HEK293 (cell line): Measurements from ENCODE around the gene PHYHD1.

ENCODE experiments used
- HOXC10 ChIP-seq: sonication (generic); formaldehyde crosslinking; IDR thresholded peaks from 2 replicates; pipeline ENCODE4 v1.8.1; 2023; ENCODE audit warnings: mild to moderate bottlenecking, missing genetic modification reagents
- KLF1 ChIP-seq: fragments of 450-650 bp; formaldehyde crosslinking; IDR thresholded peaks from 2 replicates; pipeline ENCODE4 v1.5.1; 2016; ENCODE audit warnings: missing biosample characterization, missing genetic modification characterization
- ZBTB1 ChIP-seq: fragments of 450-650 bp; formaldehyde crosslinking; IDR thresholded peaks from 2 replicates; pipeline ENCODE4 v1.5.1; 2016; ENCODE audit warnings: missing biosample characterization, missing genetic modification characterization
- ZBTB48 ChIP-seq: fragments of 450-650 bp; formaldehyde crosslinking; IDR thresholded peaks from 2 replicates; pipeline ENCODE4 v1.5.1; 2016; ENCODE audit warnings: missing biosample characterization, missing genetic modification characterization
- ZBTB49 ChIP-seq: fragments of 450-650 bp; formaldehyde crosslinking; IDR thresholded peaks from 2 replicates; pipeline ENCODE4 v1.5.1; 2016; ENCODE audit warnings: missing biosample characterization, missing genetic modification characterization, low read depth
- ZEB2 ChIP-seq: fragments of 450-650 bp; formaldehyde crosslinking; IDR thresholded peaks from 2 replicates; pipeline ENCODE4 v1.5.1; 2016; ENCODE audit warnings: missing biosample characterization, missing genetic modification characterization
- ZNF148 ChIP-seq: fragments of 450-650 bp; formaldehyde crosslinking; IDR thresholded peaks from 2 replicates; pipeline ENCODE4 v1.5.0; 2017; ENCODE audit warnings: missing biosample characterization, missing genetic modification characterization, borderline replicate concordance
- ZNF155 ChIP-seq: fragments of 450-650 bp; formaldehyde crosslinking; IDR thresholded peaks from 2 replicates; pipeline ENCODE4 v1.5.1; 2016; ENCODE audit warnings: missing biosample characterization, missing genetic modification characterization
- ZNF174 ChIP-seq: fragments of 450-650 bp; formaldehyde crosslinking; IDR thresholded peaks from 2 replicates; pipeline ENCODE4 v1.5.0; 2017; ENCODE audit warnings: missing biosample characterization, mild to moderate bottlenecking, missing genetic modification characterization
- ZNF211 ChIP-seq: fragments of 450-650 bp; formaldehyde crosslinking; IDR thresholded peaks from 2 replicates; pipeline ENCODE4 v1.5.1; 2016; ENCODE audit warnings: low read depth, missing biosample characterization, missing genetic modification characterization
- ZNF214 ChIP-seq: fragments of 450-650 bp; formaldehyde crosslinking; IDR thresholded peaks from 2 replicates; pipeline ENCODE4 v1.5.1; 2017; ENCODE audit warnings: missing biosample characterization, mild to moderate bottlenecking, missing genetic modification characterization, borderline replicate concordance
- ZNF394 ChIP-seq: fragments of 450-650 bp; formaldehyde crosslinking; IDR thresholded peaks from 2 replicates; pipeline ENCODE4 v1.5.1; 2016; ENCODE audit warnings: missing biosample characterization, missing genetic modification characterization, mild to moderate bottlenecking, moderate library complexity, borderline replicate concordance
- ZNF530 ChIP-seq: fragments of 450-650 bp; formaldehyde crosslinking; IDR thresholded peaks from 2 replicates; pipeline ENCODE4 v1.5.1; 2016; ENCODE audit warnings: low read depth, missing biosample characterization, missing genetic modification characterization
- ZNF639 ChIP-seq: fragments of 450-650 bp; formaldehyde crosslinking; IDR thresholded peaks from 2 replicates; pipeline ENCODE4 v1.5.1; 2016; ENCODE audit warnings: missing biosample characterization, missing genetic modification characterization
- ZNF645 ChIP-seq: fragments of 450-650 bp; formaldehyde crosslinking; IDR thresholded peaks from 2 replicates; pipeline ENCODE4; 2016; ENCODE audit warnings: missing biosample characterization, missing genetic modification characterization
- ZNF843 ChIP-seq: fragments of 450-650 bp; formaldehyde crosslinking; IDR thresholded peaks from 2 replicates; pipeline ENCODE4 v1.5.1; 2016; ENCODE audit warnings: missing biosample characterization, missing genetic modification characterization
- ZSCAN18 ChIP-seq: fragments of 450-650 bp; formaldehyde crosslinking; IDR thresholded peaks from 2 replicates; pipeline ENCODE4 v1.5.1; 2016; ENCODE audit warnings: missing biosample characterization, missing genetic modification characterization
- TF ChIP-seq, protein P1 (sequence below): fragments of 450-650 bp; formaldehyde crosslinking; IDR thresholded peaks from 2 replicates; pipeline ENCODE4 v1.5.1; 2016; ENCODE audit warnings: missing biosample characterization, missing genetic modification characterization
- TF ChIP-seq, protein P2 (sequence below): fragments of 450-650 bp; formaldehyde crosslinking; IDR thresholded peaks from 2 replicates; pipeline ENCODE4 v1.5.1; 2016; ENCODE audit warnings: missing biosample characterization, missing genetic modification characterization, low read depth
- TF ChIP-seq, protein P3 (sequence below): fragments of 450-650 bp; formaldehyde crosslinking; IDR thresholded peaks from 2 replicates; pipeline ENCODE4 v1.5.1; 2016; ENCODE audit warnings: missing biosample characterization, missing genetic modification characterization
- TF ChIP-seq, protein P4 (sequence below): fragments of 450-650 bp; formaldehyde crosslinking; IDR thresholded peaks from 2 replicates; pipeline ENCODE4 v1.5.1; 2016; ENCODE audit warnings: missing biosample characterization, missing genetic modification characterization

The PHYHD1 gene

DNA sequence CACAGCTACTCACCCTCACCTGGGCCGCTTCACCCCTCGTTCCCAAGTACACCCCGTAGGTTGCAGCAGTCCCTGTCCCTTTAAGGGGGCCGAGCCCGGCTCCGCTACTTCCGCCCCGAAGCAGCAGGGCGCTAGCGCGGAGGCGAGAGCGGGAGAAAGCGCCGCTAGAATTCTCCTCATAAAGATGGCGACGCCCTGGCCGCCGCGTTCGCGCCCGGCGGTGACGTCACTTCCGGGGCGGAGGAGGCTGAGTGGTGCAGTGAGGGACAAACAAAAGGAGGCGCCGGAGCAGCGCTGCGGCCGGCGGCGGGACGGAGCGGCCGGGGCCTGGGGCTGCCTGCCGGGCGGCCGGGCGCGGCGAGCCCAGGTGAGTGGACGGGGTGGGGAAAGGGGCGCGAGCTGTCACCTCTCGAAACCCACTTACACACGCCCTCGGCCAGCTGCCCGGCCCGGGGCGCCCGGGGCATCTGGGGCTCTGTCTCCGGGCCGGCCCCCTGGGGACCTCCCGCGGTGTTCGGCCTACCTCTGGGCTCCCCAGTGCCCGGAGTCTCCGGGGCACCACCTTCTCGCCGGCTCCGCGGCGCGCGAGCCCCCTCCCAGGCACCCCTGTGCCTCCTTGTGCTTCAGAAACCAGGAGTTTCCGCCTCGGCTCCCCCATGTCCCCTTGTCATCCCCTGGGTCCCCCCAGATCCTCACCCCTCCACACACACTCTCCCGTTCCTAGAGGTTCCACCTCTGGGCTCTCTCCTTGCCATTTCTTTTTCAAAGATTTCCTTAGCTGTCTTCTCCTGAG lies 38.7 kb upstream of the PHYHD1 start, which contains the start of the genes KYAT1 and LRRC8A (continued):
- TF ChIP-seq KLF1 (tag by site-specific recombination): peak; percentile 68
- TF ChIP-seq ZNF645 (tag by site-specific recombination): no peak
- TF ChIP-seq ZNF530: no peak
- no peak for TF ChIP-seq ZNF155 (tag by site-specific recombination)
- peak; percentile 82; the same call in 1 of the 2 replicates for TF ChIP-seq ZNF639 (tag by site-specific recombination)
- TF ChIP-seq, protein P1, sequence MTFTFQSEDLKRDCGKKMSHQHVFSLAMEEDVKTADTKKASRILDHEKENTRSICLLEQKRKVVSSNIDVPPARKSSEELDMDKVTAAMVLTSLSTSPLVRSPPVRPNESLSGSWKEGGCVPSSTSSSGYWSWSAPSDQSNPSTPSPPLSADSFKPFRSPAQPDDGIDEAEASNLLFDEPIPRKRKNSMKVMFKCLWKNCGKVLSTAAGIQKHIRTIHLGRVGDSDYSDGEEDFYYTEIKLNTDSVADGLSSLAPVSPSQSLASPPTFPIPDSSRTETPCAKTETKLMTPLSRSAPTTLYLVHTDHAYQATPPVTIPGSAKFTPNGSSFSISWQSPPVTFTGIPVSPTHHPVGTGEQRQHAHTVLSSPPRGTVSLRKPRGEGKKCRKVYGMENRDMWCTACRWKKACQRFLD (tag by site-specific recombination): no peak
- no peak for TF ChIP-seq ZNF214 (tag by site-specific recombination)
- no peak for TF ChIP-seq ZNF148 (tag by site-specific recombination)
- TF ChIP-seq, protein P2, sequence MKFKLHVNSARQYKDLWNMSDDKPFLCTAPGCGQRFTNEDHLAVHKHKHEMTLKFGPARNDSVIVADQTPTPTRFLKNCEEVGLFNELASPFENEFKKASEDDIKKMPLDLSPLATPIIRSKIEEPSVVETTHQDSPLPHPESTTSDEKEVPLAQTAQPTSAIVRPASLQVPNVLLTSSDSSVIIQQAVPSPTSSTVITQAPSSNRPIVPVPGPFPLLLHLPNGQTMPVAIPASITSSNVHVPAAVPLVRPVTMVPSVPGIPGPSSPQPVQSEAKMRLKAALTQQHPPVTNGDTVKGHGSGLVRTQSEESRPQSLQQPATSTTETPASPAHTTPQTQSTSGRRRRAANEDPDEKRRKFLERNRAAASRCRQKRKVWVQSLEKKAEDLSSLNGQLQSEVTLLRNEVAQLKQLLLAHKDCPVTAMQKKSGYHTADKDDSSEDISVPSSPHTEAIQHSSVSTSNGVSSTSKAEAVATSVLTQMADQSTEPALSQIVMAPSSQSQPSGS (tag by site-specific recombination): peak; percentile 99
- TF ChIP-seq ZEB2 (tag by site-specific recombination): peak; percentile 81
- peak; percentile 83 for TF ChIP-seq ZBTB48
- TF ChIP-seq ZSCAN18 (tag by site-specific recombination): peak; percentile 50; the same call in 1 of the 2 replicates
- no peak for TF ChIP-seq ZBTB49 (tag by site-specific recombination)
- TF ChIP-seq, protein P3, sequence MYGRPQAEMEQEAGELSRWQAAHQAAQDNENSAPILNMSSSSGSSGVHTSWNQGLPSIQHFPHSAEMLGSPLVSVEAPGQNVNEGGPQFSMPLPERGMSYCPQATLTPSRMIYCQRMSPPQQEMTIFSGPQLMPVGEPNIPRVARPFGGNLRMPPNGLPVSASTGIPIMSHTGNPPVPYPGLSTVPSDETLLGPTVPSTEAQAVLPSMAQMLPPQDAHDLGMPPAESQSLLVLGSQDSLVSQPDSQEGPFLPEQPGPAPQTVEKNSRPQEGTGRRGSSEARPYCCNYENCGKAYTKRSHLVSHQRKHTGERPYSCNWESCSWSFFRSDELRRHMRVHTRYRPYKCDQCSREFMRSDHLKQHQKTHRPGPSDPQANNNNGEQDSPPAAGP (tag by site-specific recombination): peak; percentile 70
- 0 out of 2 replicates have a peak, but pooled peaks have one; percentile 14 for TF ChIP-seq ZNF843
- TF ChIP-seq ZNF394 (tag by site-specific recombination): no peak; the same call in 1 of the 2 replicates
- no peak for TF ChIP-seq ZNF211 (tag by site-specific recombination)
- no peak for TF ChIP-seq HOXC10 (CRISPR knock-in tag)
- no peak for TF ChIP-seq ZNF174 (tag by site-specific recombination)
- TF ChIP-seq ZBTB1: 0 out of 2 replicates have a peak, but pooled peaks have one; percentile 8
- TF ChIP-seq, protein P4, sequence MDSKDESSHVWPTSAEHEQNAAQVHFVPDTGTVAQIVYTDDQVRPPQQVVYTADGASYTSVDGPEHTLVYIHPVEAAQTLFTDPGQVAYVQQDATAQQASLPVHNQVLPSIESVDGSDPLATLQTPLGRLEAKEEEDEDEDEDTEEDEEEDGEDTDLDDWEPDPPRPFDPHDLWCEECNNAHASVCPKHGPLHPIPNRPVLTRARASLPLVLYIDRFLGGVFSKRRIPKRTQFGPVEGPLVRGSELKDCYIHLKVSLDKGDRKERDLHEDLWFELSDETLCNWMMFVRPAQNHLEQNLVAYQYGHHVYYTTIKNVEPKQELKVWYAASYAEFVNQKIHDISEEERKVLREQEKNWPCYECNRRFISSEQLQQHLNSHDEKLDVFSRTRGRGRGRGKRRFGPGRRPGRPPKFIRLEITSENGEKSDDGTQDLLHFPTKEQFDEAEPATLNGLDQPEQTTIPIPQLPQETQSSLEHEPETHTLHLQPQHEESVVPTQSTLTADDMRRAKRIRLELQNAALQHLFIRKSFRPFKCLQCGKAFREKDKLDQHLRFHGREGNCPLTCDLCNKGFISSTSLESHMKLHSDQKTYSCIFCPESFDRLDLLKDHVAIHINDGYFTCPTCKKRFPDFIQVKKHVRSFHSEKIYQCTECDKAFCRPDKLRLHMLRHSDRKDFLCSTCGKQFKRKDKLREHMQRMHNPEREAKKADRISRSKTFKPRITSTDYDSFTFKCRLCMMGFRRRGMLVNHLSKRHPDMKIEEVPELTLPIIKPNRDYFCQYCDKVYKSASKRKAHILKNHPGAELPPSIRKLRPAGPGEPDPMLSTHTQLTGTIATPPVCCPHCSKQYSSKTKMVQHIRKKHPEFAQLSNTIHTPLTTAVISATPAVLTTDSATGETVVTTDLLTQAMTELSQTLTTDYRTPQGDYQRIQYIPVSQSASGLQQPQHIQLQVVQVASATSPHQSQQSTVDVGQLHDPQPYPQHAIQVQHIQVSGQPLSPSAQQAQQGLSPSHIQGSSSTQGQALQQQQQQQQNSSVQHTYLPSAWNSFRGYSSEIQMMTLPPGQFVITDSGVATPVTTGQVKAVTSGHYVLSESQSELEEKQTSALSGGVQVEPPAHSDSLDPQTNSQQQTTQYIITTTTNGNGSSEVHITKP (tag by site-specific recombination): peak; percentile 41
